NCI-H146 treated with DMSO at 0.1 percent for 48 hours (cell line): Measurements from ENCODE around the gene JAK3.
"Not testable (repeated sequence)": the region's sequence is repeated elsewhere in the genome, so short reads cannot be mapped to it uniquely, and the experiment has no call there.

ENCODE experiments used
- DNase-seq: peaks from one replicate; lab custom pipeline; 2025; ENCODE audit not compliant: unreplicated experiment; lab: John Stamatoyannopoulos, UW

JAK3 gene

DNA sequence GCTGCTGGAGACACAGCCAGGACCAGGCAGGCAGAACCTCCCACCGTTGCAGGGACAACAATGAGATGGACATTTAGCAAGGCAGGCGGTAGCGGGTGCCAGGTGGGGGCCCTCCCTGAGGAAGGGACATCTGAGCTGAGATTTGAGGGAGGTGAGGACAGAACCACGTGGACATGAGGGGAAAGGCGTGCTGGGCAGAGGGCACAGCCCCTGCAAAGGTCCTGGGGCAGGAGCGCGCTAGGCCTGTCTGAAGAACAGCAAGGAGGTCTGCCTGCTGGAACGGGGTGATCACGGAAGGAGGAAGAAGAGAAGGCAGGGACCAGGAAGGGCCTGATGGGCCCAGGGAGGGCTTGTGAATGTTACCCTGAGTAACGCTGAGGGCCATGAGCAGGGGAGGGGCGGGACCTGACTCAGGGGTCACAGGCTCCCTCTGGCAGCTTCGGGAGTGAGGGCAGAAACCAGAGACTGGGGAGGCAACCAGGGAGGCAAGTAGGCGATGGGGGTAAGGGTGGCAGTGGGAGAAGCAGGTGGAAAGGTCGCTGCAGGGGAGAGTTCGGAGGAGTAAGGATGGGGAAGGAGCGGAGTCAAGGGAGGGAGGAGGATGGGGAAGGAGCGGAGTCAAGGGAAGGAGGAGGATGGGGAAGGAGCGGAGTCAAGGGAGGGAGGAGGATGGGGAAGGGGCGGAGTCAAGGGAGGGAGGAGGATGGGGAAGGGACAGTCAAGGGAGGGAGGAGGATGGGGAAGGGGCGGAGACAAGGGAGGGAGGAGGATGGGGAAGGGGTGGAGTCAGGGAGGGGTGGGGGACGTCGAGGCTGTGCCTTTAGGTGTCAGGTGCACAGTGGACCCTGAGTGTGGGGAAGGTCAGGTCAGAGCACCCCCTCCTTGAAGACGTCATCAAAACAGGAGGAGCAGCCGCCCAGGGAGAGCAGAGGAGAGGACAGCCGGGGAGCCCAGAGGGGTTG lies 68.5 kb downstream of the JAK3 start:
- peak; percentile 29 for DNase-seq

DNA sequence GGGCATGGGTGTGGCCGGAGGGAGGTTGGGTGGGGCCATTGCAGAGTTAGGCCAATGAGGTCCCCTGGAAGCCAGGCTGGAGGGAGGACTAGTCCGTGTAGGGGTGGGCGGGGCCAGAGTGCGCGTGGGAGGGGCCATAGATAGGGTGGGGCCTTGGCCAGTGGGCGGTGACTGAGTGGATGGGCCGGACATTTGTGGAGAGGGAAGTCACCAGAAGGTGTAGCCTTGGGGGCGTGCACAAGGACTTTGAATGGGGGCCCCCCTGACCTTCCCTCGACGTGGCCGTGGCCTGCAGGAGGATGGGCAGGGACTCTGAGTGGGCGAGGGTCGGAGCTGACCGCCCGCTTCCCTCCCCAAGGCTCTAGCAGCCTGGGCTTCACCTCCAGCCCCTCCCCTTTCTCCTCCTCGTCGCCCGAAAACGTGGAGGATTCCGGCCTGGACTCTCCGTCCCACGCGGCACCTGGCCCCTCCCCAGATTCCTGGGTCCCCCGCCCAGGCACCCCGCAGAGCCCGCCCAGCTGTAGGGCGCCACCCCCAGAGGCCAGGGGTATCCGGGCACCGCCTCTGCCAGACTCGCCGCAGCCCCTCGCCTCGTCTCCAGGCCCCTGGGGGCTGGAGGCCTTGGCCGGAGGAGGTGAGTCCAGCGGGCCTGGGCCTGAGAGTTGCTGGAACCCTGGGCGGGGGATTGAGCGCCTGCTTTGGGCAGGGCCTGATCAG lies 69.4 kb downstream of the JAK3 start:
- peak; percentile 74 for DNase-seq

DNA sequence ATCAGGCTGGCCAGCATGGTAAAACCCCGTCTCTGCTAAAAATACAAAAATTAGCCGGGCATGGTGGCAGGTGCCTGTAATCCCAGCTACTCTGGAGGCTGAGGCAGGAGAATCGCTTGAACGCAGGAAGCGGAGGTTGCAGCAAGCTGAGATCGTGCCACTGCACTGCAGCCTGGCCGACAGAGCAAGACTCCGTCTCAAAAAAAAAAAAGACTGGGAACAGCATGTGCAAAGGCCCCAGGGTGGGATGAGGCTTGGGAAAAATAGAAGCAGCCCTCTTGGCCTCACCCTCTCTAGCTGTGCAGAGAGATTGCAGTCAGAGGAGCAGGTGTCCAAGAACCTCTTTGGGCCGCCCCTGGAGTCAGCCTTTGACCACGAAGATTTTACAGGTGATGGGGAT lies 69.9 kb downstream of the JAK3 start:
- DNase-seq, result not testable (repeated sequence)

DNA sequence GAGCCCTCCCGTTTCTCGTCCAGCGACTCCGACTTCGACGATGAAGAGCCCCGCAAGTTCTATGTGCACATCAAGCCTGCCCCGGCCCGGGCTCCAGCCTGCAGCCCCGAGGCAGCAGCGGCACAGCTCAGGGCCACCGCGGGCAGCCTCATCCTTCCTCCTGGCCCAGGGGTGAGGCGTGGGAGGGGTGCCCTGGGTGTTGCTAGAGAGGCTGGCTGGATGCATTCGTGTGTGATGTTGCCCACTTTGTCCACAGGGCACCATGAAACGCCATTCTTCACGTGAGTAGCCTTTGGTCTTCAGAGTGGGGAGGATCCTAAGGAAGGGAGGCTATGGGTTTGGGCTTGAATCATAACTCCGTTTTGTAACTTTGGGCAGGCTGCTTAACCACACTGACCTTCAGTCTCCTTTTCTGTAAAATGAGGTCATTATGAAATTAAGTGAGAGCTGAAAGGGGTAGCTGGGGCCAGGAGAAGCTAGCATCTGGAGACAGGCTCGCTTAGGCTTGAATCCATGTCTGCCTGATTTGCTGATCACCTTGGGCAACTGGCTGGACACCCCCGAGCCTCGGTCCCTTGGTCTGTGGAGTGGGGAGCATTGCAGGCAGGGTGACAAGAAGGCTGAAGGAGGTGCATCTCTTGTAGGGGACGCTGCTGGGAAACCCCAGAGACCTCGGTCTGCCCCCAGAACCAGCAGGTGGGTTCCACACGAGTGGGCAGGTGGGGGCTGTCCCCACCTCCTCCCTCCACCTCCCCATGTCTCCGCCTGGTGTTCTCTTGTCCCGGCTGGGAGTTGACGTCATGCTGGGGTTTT lies 71.6 kb downstream of the JAK3 start:
- no peak for DNase-seq

DNA sequence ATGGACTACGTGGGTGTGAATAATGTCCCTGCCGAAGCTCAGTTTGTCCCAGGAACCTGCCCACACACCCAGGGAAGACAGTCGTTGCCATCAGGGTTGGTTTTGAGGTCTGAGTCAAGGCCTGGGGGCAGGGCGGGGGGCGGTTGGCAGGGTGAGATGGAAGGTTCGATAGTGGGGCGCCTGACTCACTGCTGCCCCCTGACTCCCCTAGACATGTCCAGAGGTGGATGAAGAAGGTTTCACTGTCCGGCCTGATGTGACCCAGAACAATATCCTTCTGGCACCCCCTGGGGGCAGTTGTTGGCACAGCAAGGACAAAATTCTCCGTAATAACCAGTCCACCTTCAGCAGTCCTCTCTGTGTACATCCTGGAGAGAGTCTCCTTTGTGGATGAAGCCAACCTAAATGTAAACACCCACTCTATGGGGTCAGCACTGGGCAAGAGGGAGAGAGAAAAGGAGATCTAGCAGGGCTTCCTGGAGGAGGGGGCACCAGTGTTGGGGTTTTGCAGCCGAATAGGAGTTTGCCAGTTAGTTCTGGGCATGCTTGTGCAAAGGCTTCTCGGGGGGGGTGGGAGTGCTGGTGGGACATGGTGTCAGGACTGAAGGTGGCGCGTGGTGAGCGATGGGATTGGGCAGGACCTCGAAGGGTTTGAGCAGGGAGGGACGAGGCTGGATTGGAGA lies 72.4 kb downstream of the JAK3 start:
- DNase-seq, result no peak
